Activated CD4-positive, CD25-positive, alpha-beta regulatory T cell treated with anti-CD3 and anti-CD28 coated beads, Interleukin-2, amount 50 U/mL, for 24 hours (primary cell): ENCODE results near the gene FBXL17.

Experiments used
- ATAC-seq, 2 donors: fragments of 150-1000 bp; cut with Tn5 transposase; one replicate each; pipeline ENCODE4 v1.10.0; 2021; ENCODE audit warnings: mild to moderate bottlenecking in 1 of 2, moderate library complexity in 1 of 2

The FBXL17 gene

DNA sequence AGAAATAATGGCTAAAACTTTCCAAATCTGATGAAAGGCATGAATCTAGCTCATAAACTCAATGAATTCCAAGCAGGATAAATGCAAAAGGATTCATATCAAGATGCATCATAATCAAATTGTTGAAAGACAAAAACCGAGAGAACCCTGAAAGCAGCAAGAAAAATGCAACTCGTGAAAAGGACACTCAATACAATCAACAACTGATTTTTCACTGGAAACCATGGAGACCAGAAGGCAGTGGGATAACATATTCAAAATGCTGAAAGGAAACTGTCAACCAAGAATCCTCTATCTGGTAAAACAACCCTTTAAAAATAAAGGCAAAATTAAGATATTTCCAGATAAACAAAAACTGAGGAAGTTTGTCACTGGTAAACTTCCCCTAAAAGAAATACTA is 9.5 kb downstream of the FBXL17 start:
- no peak for ATAC-seq

DNA sequence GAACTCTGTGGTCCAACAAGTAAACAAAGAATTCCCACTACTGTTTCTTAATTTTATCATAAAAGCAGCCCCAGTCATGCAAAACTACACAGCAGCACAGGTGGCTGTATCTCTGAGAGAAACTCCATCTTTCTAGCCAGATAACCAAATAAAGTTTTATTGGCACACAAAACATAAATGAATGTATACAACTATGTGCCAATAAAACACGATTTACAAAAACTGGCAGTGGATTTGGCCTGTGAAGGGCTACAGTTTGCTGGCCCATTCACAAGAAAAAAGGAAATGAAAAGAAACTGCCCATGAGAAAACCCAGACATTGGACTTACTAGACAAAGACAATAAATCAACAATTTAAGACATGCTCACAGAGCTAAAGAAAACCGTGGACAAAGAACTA is 10.6 kb downstream of the FBXL17 start:
- ATAC-seq = no peak

DNA sequence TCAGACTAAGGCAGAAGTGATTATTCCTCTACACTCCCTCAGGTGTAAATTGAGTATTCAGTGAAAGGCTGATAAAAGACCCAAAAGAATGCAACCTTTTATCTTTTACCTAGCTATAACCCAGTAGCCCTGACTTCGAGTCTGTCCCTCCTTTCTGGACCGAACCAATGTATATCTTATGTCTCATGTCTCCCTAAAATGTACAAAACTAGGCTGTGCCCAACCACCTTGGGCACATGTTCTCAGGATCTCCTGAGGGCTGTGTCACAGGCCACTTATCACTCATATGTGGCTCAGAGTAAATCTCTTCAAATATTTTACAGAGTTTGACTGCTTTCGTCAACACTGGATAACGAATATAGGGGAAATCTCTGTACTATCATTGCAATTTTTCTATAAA is 12.7 kb downstream of the FBXL17 start:
- ATAC-seq = no peak

DNA sequence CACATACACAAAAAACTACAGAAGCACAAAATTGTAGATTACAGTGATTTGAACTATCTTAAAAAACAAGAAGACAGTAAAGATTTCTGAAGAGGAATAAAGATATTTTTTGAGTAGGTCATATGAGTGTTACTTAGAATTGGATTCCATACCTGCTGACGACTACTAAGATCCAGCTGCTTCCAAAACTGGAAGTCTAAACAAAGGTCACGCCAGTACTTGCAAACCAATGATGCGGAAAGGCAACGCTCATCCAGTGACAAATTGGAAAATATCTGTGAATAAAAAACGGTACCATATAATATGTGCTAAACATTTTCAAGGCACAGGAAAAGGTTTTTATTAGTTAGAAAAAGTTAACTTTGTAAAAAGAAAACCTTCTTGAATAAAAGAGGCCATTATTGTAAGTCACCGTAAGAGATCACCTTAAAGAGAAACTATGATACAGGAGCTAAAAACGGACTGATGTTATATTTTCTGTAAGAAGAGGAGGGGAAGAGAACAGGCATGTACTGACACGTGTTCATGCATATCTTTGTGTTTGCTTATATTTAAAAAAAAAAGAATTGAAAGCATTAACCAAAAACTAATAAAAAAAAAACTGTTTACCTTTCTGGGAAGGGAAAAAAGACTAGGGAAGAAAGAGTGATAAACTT is 14.1 kb downstream of the FBXL17 start:
- no peak for ATAC-seq

DNA sequence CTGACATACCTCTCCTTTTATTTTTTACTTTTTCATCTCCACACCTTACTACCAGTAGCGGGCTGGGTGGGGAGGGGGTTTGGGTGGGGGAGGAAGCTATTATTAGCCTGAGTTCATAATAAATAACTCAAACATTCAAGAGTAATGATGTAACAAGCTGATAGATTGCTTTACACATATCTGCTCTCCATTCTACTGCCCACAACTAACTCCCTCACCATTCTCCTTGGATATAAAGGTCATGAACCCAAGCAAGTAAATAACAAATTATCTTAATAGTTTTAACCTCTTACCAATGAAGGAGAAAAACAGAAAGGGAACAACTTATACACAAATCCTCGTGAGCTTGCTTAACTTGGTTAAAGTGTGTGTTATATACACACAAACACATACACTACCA is 15.4 kb downstream of the FBXL17 start:
- no peak for ATAC-seq

DNA sequence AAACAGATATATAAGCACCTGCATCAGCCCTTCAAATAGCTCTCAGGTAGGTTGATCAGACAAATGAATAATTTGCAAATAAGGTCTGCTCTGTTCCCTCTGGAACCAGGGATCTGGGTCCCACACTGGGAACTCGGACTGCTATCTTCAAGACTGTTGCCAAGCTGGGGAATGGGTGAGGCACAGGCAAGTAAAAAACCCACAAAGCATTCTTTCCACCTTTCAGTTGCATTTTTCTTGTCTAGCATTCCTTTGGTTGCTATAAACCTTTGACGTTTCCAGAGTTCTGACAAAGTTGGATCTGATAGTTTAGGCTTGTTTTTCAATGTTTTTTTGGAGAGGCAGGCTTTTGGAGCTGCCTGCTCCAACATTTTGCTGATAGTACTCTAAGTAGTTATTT is 20.1 kb downstream of the FBXL17 start:
- no peak for ATAC-seq

- ATAC-seq = no peak
These were observed 20.7 kb downstream of the FBXL17 start for GRCh38 chr5:108361239-108361638.

DNA sequence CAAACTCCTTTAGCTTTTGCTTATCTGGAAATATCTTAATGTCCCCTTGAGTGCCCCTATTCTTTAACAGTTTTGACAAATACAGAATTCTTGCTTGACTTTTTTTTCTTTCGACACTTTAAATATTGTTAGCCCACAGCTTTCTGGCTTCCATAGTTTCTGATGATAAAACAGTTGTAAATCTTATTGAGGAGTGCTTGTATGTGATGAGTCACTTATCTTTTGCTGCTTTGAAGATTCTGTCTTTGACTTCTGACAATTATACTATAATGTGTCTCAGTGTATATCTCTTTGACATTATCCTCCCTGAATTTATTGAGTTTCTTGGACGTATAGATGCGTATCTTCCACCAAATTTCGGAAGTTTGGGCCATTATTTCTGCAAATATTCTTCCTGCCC is 21.6 kb downstream of the FBXL17 start:
- ATAC-seq = no peak

GRCh38 chr5:108356286-108356685 is 25.6 kb downstream of the FBXL17 start:
- no peak for ATAC-seq

DNA sequence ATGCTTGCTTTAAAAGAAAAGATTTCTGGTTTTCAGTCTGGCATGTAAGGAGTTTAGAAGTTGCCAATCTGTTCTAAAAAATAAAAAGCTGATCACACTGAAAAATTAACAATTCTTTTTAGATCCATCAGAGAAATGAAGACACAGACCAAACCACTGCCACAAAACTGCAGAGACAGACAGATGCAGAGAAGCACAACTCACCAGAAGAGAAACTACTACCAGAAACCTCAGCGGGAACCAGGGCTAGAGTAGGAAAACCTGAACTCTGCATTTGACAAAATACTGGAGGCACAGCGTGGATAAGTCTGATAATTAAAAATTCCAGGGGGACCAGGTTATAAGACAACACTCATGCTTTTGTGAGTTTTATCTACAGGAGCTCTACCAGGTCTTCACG is 28.8 kb downstream of the FBXL17 start:
- no peak for ATAC-seq

GRCh38 chr5:108345541-108346171 is 36.2 kb downstream of the FBXL17 start:
- peak; percentile 51 to 60 for ATAC-seq

DNA sequence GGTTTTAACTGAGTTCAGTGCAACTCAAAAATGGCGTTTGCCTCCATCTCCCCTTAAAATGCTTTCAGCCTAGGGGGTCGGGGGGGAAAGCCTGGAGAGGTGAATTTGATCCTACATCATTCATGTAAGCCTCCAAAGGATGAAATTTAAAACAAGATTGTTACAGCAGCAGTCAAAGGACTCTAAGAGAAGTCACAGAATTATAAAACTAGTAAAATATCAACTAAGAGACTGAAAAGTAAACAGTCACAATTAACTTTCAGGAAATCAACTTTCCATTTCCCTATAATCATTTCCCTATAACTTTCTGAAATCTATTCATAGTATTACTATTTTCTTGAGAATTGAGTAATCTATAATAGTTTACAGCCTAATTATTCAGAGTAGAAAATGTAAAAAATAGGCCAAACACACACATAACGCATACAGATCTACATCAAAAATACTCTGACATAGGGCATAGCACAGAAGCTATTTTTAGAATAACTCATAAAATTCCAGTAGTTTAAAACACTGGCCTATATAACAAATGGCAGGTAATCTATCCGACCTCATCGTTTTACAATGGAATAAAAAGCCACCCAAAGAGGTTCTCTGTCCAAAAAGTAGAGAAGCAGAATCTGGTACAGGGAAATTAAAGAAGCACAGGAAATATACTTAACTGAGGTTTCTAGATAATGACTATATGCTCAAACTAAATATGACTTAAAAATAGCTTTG is 37.6 kb downstream of the FBXL17 start:
- ATAC-seq = no peak

DNA sequence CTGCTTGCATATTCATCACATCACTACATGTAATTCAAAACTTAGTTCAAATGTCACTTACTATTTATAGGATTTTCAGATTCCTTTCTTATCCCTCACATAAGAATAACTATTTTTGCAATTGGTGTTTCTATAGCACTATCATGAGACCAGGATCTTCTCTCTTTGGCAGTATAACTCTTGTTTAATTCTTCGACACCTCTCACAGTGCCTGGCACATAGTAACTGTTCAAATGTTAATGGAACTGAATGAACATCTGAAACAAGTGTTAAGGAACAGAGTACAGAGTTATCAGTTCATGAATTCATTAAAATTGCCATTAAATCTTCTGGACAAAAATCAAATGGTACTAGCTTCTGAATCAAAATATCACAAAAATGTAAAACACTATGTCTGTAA is 40.0 kb downstream of the FBXL17 start:
- ATAC-seq = no peak

- ATAC-seq = no peak
These were observed 41.8 kb downstream of the FBXL17 start for GRCh38 chr5:108340131-108340530.

DNA sequence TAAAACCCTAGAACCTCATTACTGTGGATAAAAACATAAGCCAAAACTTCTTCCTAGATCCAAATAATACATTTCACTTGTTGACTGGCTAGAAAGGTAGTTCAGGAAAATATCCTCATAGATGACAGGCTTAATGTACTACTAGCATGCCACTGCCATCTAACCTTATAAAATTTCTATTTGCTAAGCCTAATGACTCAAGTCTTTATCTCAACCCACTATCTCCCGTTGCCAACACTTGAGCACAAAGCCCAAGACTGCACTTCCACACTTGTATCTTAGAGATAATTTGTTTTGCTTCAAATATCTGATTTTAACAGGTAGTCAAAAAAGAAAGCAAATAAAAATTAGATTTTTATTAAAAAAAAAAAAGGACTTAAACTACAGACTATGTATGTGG is 42.7 kb downstream of the FBXL17 start:
- ATAC-seq = no peak

DNA sequence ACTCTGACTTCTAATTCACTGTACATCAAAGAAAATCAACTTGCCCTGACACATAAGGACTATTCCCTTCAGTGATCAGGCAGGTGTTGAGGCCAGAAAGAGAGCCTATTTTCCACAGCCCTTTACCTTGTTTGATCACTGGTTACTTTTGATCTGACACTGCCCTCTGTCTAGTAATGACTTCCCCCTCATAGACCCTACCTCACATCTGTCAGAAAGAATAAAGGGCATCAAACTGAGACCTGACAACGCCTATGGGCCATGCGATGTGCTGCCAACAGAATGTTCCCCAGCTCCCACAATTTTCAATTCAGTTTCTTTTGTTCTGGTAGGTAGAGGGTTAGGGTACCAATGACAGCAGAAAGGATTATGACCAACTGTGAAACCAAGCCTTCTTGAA is 47.7 kb downstream of the FBXL17 start:
- no peak for ATAC-seq

GRCh38 chr5:108326982-108327381 is 54.9 kb downstream of the FBXL17 start:
- ATAC-seq = no peak

GRCh38 chr5:108324886-108325285 is 57.0 kb downstream of the FBXL17 start:
- no peak for ATAC-seq

DNA sequence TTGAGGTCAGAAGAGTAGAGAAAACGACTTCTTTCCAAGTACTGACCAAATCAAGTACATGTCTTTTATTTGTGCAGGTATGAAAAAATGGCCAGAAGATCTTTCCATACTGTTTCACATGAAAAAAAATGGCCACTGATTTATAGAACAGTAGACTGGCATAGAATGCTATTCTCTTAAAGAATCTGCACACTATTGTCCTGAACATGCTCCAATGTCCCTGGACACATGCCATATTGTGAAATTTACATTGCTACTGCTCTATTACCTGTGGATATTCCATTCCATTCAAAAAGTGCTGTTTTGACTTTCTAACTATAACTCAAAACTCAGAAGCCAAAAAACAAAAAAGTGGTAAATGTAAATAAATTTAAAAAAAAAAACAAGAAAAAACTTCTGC is 60.6 kb downstream of the FBXL17 start:
- no peak for ATAC-seq

DNA sequence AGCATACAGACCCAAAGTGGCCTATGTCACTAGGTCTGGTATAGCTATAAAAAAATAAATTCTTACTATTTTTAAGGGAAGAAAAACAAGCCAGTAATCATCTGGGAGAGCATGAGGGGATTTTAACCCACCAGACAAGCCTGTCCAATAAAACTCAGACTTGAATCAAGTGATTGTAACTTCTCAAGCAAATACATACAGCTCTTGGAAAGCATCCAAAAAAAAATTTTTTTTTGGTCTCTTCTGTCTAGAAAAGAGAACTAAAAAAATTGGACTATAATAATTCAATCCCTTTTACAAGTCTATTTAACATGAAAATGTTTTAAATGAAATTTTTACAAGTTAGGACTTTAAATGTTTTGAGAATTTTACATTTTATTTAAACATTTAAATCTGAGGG is 61.7 kb downstream of the FBXL17 start:
- ATAC-seq = no peak

- ATAC-seq = no peak
These were observed 66.1 kb downstream of the FBXL17 start for GRCh38 chr5:108315829-108316228.

DNA sequence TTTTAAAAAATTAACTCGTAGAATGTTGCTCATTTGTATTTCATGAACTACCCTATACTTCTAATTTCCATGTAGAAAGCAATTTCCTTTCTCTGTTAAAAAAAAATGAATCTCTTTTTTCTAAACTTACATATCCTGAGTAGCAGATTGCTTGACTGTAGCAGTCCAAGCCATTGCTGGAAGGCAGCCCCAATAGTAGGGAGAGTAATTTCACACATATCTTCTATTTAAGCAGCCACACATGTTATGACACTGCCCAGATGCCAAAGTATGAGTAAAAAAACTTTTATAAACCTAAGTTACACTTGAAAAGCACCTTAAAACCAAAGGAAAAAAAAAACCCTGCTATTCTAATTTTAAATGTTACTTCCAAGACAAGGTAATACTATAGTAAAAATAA is 69.6 kb downstream of the FBXL17 start:
- no peak for ATAC-seq

GRCh38 chr5:108311682-108312081 is 70.2 kb downstream of the FBXL17 start:
- peak; percentile 32 to 60 for ATAC-seq

DNA sequence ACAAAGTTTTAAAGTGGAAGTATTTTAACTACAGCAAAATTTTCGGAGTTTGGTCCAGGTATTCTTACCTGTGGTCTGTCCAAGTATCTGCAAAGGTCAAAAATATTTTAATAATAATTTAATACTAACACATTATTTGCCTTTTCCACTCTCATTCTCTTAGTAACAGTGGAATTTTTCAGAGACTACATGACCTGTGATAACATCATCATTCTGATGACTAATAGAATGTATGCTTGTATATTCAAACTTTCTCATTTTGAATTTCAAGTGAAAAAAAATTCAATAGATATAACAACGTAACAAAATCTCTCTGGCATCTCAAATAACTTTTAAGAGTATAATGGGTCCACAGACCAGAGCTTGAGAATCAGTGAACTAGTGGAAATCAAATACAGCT is 78.3 kb downstream of the FBXL17 start:
- peak; percentile 27 to 35 for ATAC-seq
